Naive thymus-derived CD8-positive, alpha-beta T cell (primary cell): ENCODE data around the gene TIMM44. TPM values are rescaled to one million over a fixed set of nuclear protein-coding genes. Genes with fewer than 3 reads are reported as not detected.

Experiments
- ATAC-seq, 2 donors: fragments of 150-1000 bp; cut with Tn5 transposase in 1 of 2; sonication (Bioruptor Pico), chemical (Tn5 transposase) in 1 of 2; 1 replicate in 1 of 2; 2 replicates in 1 of 2; pipeline ENCODE4 v1.10.0; 2021; ENCODE audit warnings: mild to moderate bottlenecking in 2 of 2, moderate library complexity in 2 of 2
- POLR2A ChIA-PET: fragments of 350-600 bp; sonication (Branson Sonifier 250); formaldehyde crosslinking; loops from one replicate; lab custom pipeline; 2021; ENCODE audit warnings: antibody characterized with exemption; lab: Charles Lee
- DNase-seq, 10 donors: peaks; one replicate each; pipeline versions ENCODE4 v3.0.0 to v3.0.0-alpha.2; 2020 to 2022
- H3K27ac Mint-ChIP-seq, 10 donors: one replicate each; pipeline ENCODE4 v1.8.0; 2020 to 2022; ENCODE audit warnings: mild to moderate bottlenecking in 10 of 10, mixed read lengths in 10 of 10, moderate library complexity in 4 of 10, inconsistent platforms in 1 of 10
- H3K27me3 Mint-ChIP-seq, 5 donors: one replicate each; pipeline ENCODE4 v1.8.0; 2021 to 2022; ENCODE audit warnings: mixed read lengths in 5 of 5
- H3K36me3 Mint-ChIP-seq, 3 donors: one replicate each; pipeline ENCODE4 v1.8.0; 2020 to 2022; ENCODE audit warnings: mixed read lengths in 3 of 3, mild to moderate bottlenecking in 2 of 3, inconsistent platforms in 1 of 3
- H3K4me1 Mint-ChIP-seq, 4 donors: one replicate each; pipeline ENCODE4 v1.8.0; 2021 to 2022; ENCODE audit warnings: mixed read lengths in 4 of 4
- H3K4me3 Mint-ChIP-seq, 10 donors: one replicate each; pipeline ENCODE4 v1.8.0; 2020 to 2022; ENCODE audit warnings: mild to moderate bottlenecking in 10 of 10, mixed read lengths in 10 of 10, moderate library complexity in 6 of 10, inconsistent platforms in 1 of 10
- H3K9me3 Mint-ChIP-seq, 9 donors: one replicate each; pipeline ENCODE4 v1.8.0; 2020 to 2022; ENCODE audit warnings: mixed read lengths in 9 of 9, mild to moderate bottlenecking in 3 of 9, inconsistent platforms in 1 of 9, moderate library complexity in 1 of 9
- polyA plus RNA-seq, 3 donors: library from polyadenylated mRNA; unstranded; fragments of 300-500 nt; fragmentation: Illumina TruSeq; gene quantifications; one replicate each; pipeline ENCODE4 v1.2.3, GENCODE V29; 2021
- total RNA-seq, 8 experiments: library from RNA in 2 of 8; stranded (reverse) in 2 of 8; gene quantifications; one replicate each; pipeline ENCODE4 v1.2.3 and lab custom pipeline; 2021 to 2026

Gene TIMM44
- 10 to 100 TPM; 83.1 to 86.9 TPM for total RNA-seq
- 10 to 100 TPM in 2 of 3 donors, 1 to 10 TPM in 1; 9.9 to 19.7 (median 15.3) TPM for polyA plus RNA-seq
- 36.7 to 142 (median 53.7) reads per million in 6 experiments for total RNA-seq (lab: John Stamatoyannopoulos, UW)

DNA sequence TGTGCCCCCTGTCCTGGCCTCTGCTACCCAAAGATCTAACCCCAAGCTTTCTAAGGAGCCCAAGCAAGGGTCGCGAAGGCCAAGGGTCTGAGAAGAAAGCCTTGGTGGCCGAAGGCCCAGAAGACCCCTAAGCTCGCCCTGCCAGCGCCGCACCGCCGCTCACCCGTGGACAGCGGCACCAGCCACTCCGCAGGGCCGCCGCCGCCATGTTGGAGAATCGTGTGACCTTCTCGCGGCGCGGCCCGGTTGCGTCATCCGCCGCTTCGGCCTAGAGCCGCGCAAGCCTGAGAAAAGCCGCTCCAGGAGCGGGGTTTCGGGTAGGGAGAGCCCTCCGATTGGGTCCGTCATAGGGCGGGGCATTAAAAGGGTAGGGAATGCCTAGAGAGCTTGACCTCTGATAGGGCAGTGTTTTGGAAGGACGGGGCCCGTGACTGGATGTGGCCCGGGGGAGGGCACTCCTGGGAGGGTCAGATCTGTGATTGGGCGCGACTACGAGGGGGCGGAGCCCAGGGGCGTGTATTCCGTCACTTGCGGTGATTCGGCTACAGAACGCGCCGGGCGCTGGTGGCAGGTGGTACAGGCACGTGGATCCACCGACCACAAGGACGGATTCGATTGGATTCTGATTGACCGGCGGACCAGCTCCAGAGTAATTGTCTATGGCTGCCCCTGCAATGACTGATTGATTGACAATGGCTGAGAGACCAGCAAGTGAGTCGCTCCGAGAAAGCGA lies at the start of gene TIMM44:
Gene TIMM44 (minus strand): TSS at position 223 of the 733 bp plus-strand sequence. CDS start 15 bp downstream, at position 208.
- POLR2A ChIA-PET: interaction anchor here (0.5 to 4.8 kb wide), 18 partner anchors 13 to 595 kb away, joined by 3 to 66 read pairs (median 4); partner anchors contain the start of genes ARHGEF18, CTXN1, ELAVL1 and MAP2K7
- H3K4me3 Mint-ChIP-seq: peak within 1 kb of the TSS; percentile 88 to 98 (median 95)
- DNase-seq: peak; percentile 93 to 99 (median 98)
- ATAC-seq: peak; percentile 96
- H3K27me3 Mint-ChIP-seq: no peaks in the 10 kb centered on the region
- peaks cover 18 to 43% (median 32%) of the 10 kb centered on the region in 4 donors for H3K4me1 Mint-ChIP-seq
- H3K9me3 Mint-ChIP-seq: no peaks in the 10 kb centered on the region
- peak within 1 kb of the TSS; percentile 90 to 98 (median 96) for H3K27ac Mint-ChIP-seq
- peaks cover 0 to 27% (median 10%) of the 10 kb centered on the region in 3 donors for H3K36me3 Mint-ChIP-seq

GRCh38 chr19:7992575-7992974 lies 49.1 kb upstream of the TIMM44 start:
- DNase-seq (no peak), ATAC-seq (no peak)
- POLR2A ChIA-PET: no interaction called here
- peaks cover 25 to 49% (median 38%) of the 10 kb centered on the region in 4 donors for H3K4me1 Mint-ChIP-seq
- peaks cover 4 to 68% (median 8%) of the 10 kb centered on the region in 3 donors for H3K36me3 Mint-ChIP-seq
- H3K9me3 Mint-ChIP-seq: no peaks in the 10 kb centered on the region
- no peaks in the 10 kb centered on the region for H3K27me3 Mint-ChIP-seq
- H3K27ac Mint-ChIP-seq: peak overlapping the region in 1 of 10 donors; percentile 15
- no peak overlapping the region for H3K4me3 Mint-ChIP-seq

DNA sequence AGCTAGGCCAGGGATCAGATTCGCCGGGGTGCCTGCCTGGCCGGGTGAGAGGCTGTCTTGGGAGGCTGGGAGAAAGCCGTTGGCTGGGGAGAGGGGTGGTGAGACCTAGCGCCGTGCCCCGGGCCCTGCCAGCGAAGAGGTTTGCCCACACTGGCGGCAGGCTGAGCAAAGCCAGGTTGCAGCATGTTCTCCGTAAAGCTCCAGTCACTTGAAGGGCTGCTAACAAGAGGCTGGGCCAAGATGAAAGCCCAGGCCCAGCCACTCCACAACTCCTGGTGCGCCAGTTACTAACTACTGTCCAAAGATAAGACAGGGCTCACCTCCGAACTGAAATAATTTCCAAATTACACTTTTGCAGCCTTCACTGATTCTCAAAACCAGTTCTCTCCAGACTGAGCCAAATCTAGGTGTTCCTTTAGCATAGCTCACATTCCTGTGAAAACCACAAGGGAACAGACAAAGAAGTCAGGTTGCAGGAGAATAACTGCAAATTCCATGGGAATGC lies 45.7 kb upstream of the TIMM44 start:
- DNase-seq: peak in 1 of 10 donors; percentile 43
- Mint-ChIP-seq H3K27me3 (no peaks in the 10 kb centered on the region), H3K27ac (no peak overlapping the region), H3K36me3 (peaks cover 4 to 67% (median 10%) of the 10 kb centered on the region in 3 donors), H3K9me3 (no peaks in the 10 kb centered on the region), H3K4me1 (peaks cover 13 to 25% (median 19%) of the 10 kb centered on the region in 4 donors), H3K4me3 (no peak overlapping the region)
- no peak for ATAC-seq
- POLR2A ChIA-PET: no interaction called here

DNA sequence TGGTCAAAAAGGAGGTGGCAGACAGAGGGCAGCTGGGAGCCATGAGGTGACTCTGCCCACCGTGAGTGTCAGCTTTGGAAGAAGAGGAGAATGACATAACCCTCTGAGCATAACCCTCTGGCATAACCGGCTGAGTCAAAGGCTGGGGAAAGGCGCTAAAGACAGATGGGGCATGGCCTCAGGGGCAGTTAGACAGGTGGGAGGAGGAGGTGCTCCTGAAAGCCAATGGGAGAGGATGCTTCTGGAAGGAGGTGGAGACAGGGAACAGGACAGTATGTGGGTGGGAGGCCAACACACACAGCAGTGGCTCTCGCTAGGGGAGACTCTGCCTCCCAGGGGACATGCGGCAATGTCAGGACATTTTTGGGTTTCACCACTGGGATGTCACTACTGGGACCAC lies 44.8 kb upstream of the TIMM44 start:
- ATAC-seq: no peak
- peak overlapping the region in 2 of 10 donors; percentile 46 to 84 for H3K27ac Mint-ChIP-seq
- H3K9me3 Mint-ChIP-seq: no peaks in the 10 kb centered on the region
- peak in 1 of 10 donors; percentile 22 for DNase-seq
- H3K4me1 Mint-ChIP-seq: peaks cover 7 to 21% (median 18%) of the 10 kb centered on the region in 4 donors
- H3K36me3 Mint-ChIP-seq: peaks cover 7 to 69% (median 10%) of the 10 kb centered on the region in 3 donors
- POLR2A ChIA-PET: no interaction called here
- no peak overlapping the region for H3K4me3 Mint-ChIP-seq
- no peaks in the 10 kb centered on the region for H3K27me3 Mint-ChIP-seq

DNA sequence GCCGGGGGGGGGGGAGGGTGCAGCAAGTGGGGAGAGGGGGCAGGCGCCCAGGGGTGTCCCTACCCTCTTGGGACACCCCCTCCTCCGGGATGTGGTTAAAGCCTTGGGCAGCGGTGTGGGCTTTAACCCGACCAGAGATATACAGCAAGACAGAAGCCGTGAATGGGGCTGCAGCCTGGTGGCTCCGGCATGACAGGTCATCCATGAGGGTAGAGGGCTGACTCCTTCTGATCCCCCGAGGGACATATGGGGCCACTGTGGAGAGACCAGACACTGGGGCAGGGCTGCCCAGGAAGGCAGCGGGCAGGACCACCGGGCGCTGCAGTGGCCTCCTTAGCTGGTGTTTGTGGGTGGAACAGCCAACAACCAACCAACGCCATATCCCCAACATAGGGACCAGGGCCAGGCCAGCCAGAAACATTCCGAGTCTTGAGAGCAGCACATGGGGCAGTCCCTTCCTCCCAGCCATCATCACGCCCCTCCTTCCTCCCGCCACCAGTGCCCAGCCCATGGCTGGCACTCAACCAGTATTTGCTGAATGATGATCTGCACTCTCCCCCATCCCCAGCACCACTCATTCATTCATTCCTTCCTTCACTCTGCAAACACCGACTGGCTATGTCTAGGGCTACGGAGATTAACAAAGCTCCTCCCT lies 43.8 kb upstream of the TIMM44 start:
- H3K27me3 Mint-ChIP-seq: no peaks in the 10 kb centered on the region
- H3K4me1 Mint-ChIP-seq: peaks cover 7 to 21% (median 15%) of the 10 kb centered on the region in 4 donors
- no peaks in the 10 kb centered on the region for H3K9me3 Mint-ChIP-seq
- peak in 1 of 10 donors; percentile 53 for DNase-seq
- ATAC-seq: no peak
- POLR2A ChIA-PET: no interaction called here
- no peak overlapping the region for H3K4me3 Mint-ChIP-seq
- peaks cover 7 to 73% (median 10%) of the 10 kb centered on the region in 3 donors for H3K36me3 Mint-ChIP-seq
- no peak overlapping the region for H3K27ac Mint-ChIP-seq

- H3K27me3 Mint-ChIP-seq: no peaks in the 10 kb centered on the region
- DNase-seq (no peak), ATAC-seq (no peak)
- peaks cover 6 to 70% (median 8%) of the 10 kb centered on the region in 3 donors for H3K36me3 Mint-ChIP-seq
- peak overlapping the region in 1 of 10 donors; percentile 88 for H3K27ac Mint-ChIP-seq
- H3K9me3 Mint-ChIP-seq: no peaks in the 10 kb centered on the region
- no peak overlapping the region for H3K4me3 Mint-ChIP-seq
- peaks cover 7 to 21% (median 13%) of the 10 kb centered on the region in 4 donors for H3K4me1 Mint-ChIP-seq
- POLR2A ChIA-PET: no interaction called here
Measured at GRCh38 chr19:7986321-7987113, 43.1 kb upstream of the TIMM44 start.

DNA sequence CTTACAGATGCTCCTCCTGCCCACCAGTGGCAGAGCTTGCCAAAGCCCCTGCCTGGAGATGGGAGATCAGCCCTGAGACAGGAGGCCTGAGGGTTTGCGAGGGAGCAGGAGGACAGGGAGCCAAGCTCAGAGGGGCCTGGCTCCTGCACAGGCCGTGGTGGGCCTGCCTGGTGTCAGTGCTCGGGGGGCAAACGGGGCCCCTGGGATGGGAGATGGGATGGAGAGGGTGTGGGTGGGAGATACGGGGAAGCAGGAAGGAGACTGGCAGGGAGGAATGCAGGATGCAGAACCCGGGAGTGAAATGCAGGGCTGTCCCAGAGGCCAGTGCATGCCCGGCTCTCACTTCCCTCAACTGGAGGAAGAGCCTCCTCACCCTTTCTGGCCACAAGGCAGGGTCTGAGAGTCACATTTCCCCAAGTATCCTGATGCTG lies 42.0 kb upstream of the TIMM44 start:
- Mint-ChIP-seq H3K27me3 (no peaks in the 10 kb centered on the region), H3K9me3 (no peaks in the 10 kb centered on the region), H3K4me1 (peaks cover 7 to 21% (median 11%) of the 10 kb centered on the region in 4 donors), H3K4me3 (no peak overlapping the region), H3K36me3 (peaks cover 4 to 70% (median 5%) of the 10 kb centered on the region in 3 donors), H3K27ac (peak overlapping the region in 1 of 10 donors; percentile 88)
- peak in 1 of 10 donors; percentile 26 for DNase-seq
- no peak for ATAC-seq
- POLR2A ChIA-PET: no interaction called here

- H3K9me3 Mint-ChIP-seq: no peaks in the 10 kb centered on the region
- H3K4me1 Mint-ChIP-seq: peaks cover 7 to 21% (median 11%) of the 10 kb centered on the region in 4 donors
- ATAC-seq (no peak), DNase-seq (peak in 1 of 10 donors; percentile 44)
- H3K4me3 Mint-ChIP-seq: no peak overlapping the region
- H3K27ac Mint-ChIP-seq: peak overlapping the region in 2 of 10 donors; percentile 54 to 56
- peaks cover 5 to 70% (median 5%) of the 10 kb centered on the region in 3 donors for H3K36me3 Mint-ChIP-seq
- POLR2A ChIA-PET: no interaction called here
- no peaks in the 10 kb centered on the region for H3K27me3 Mint-ChIP-seq
Measured at GRCh38 chr19:7983995-7984837, 40.8 kb upstream of the TIMM44 start.

GRCh38 chr19:7983286-7983950 lies 40.0 kb upstream of the TIMM44 start:
- ATAC-seq (no peak), DNase-seq (peak in 1 of 10 donors; percentile 41)
- H3K27me3 Mint-ChIP-seq: no peaks in the 10 kb centered on the region
- POLR2A ChIA-PET: no interaction called here
- no peak overlapping the region for H3K4me3 Mint-ChIP-seq
- H3K4me1 Mint-ChIP-seq: peaks cover 7 to 17% (median 11%) of the 10 kb centered on the region in 4 donors
- no peak overlapping the region for H3K27ac Mint-ChIP-seq
- H3K36me3 Mint-ChIP-seq: peaks cover 5 to 65% (median 5%) of the 10 kb centered on the region in 3 donors
- no peaks in the 10 kb centered on the region for H3K9me3 Mint-ChIP-seq

GRCh38 chr19:7982651-7983099 lies 39.2 kb upstream of the TIMM44 start:
- no peak overlapping the region for H3K4me3 Mint-ChIP-seq
- peak overlapping the region in 1 of 10 donors; percentile 27 for H3K27ac Mint-ChIP-seq
- H3K36me3 Mint-ChIP-seq: peaks cover 3 to 62% (median 5%) of the 10 kb centered on the region in 3 donors
- H3K9me3 Mint-ChIP-seq: no peaks in the 10 kb centered on the region
- H3K27me3 Mint-ChIP-seq: no peaks in the 10 kb centered on the region
- DNase-seq (peak in 1 of 10 donors; percentile 21), ATAC-seq (no peak)
- H3K4me1 Mint-ChIP-seq: peaks cover 7 to 10% (median 9%) of the 10 kb centered on the region in 4 donors
- POLR2A ChIA-PET: no interaction called here

DNA sequence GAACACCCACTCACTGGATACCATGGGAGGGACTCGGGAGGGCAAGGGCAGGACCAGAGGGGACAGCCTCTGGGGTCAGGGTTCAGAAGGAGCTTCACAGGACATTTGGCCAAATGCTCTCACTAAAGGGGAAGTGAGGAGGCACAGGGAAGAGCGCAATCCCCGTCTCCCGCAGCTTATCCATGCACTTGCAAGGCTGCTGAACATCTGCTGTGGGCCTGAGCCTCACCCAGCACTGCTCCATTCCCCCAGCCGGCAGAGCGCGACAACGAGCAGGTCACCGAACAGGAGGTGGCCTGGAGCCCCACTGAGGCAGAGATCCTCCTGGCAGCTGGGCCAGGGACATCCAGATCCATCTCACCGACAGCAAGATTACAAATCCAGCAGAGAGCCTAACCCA lies 38.6 kb upstream of the TIMM44 start:
- Mint-ChIP-seq H3K4me3 (no peak overlapping the region), H3K4me1 (peaks cover 4 to 8% (median 7%) of the 10 kb centered on the region in 4 donors), H3K9me3 (no peaks in the 10 kb centered on the region), H3K27me3 (no peaks in the 10 kb centered on the region), H3K27ac (no peak overlapping the region), H3K36me3 (peaks cover 0 to 59% (median 5%) of the 10 kb centered on the region in 3 donors)
- ATAC-seq (no peak), DNase-seq (peak in 1 of 10 donors; percentile 44)
- POLR2A ChIA-PET: no interaction called here
